ENCODE data around the gene DHX15. TPM values are rescaled to one million over a fixed set of nuclear protein-coding genes. Genes with fewer than 3 reads are reported as not detected.

Gene DHX15
- 100 to 1,000 TPM; 129 to 131 TPM for total RNA-seq
- 10 to 100 TPM; 33.3 to 60.5 TPM for polyA plus RNA-seq

- intact Hi-C loops (cut with micrococcal nuclease): loop anchor here (1.0 to 10.0 kb wide), 5 partner anchors 112 to 790 kb away; partner anchors contain the start of genes ANAPC4, PI4K2B, SEPSECS and ZCCHC4
- no peaks in the 10 kb centered on the region for H3K36me3 ChIP-seq (ENCODE audit: insufficient read depth, low read length)
- H3K9me3 ChIP-seq (ENCODE audit: control insufficient read depth in 1 of 2, low read length in 2 of 2): no peaks in the 10 kb centered on the region
- ChIA-PET POLR2A (ENCODE audit: partially characterized antibody) (interaction anchor here (0.7 to 2.1 kb wide), 13 partner anchors 9 to 1277 kb away, joined by 3 to 15 read pairs (median 4); partner anchors contain the start of genes ANAPC4, SEPSECS and ZCCHC4), CTCF (ENCODE audit: partially characterized antibody) (interaction anchor here (0.8 to 1.3 kb wide), 2 partner anchors 25 to 109 kb away, joined by 3 read pairs; no protein-coding TSS in a partner anchor)
- H3K36me3 Mint-ChIP-seq: peaks cover 0 to 16% of the 10 kb centered on the region in 2 donors
- H3K27ac Mint-ChIP-seq: peak within 1 kb of the TSS; percentile 97 to 100 (median 99)
- H3K4me3 ChIP-seq (ENCODE audit: low read length in 2 of 2): peak within 1 kb of the TSS; percentile 85 to 96
- peaks cover 26 to 48% (median 40%) of the 10 kb centered on the region in 4 donors for H3K4me1 Mint-ChIP-seq
- peaks cover 0 to 9% (median 4%) of the 10 kb centered on the region in 8 donors for H3K9me3 Mint-ChIP-seq
- DNase-seq: peak; percentile 91 to 94 (median 93)
- peaks cover 0 to 3% of the 10 kb centered on the region in 2 donors for H3K27me3 Mint-ChIP-seq
- peak within 1 kb of the TSS; percentile 98 for H3K27ac ChIP-seq (ENCODE audit: low read depth, low read length)
- H3K4me1 ChIP-seq (ENCODE audit: insufficient read depth, low read length): peaks cover 45% of the 10 kb centered on the region
- H3K27me3 ChIP-seq (ENCODE audit: insufficient read depth, low read length): no peaks in the 10 kb centered on the region
- H3K4me3 Mint-ChIP-seq: peak within 1 kb of the TSS; percentile 97 to 100 (median 99)
Observed at GRCh38 chr4:24584211-24584850, at the start of gene DHX15. DHX15 (minus strand) TSS chr4:24584554; CDS start chr4:24584393, 161 bp downstream.

GRCh38 chr4:24632011-24632410 lies 47.7 kb upstream of the DHX15 start:
- DNase-seq: no peak
- peaks cover 8 to 11% of the 10 kb centered on the region in 2 donors for H3K27me3 Mint-ChIP-seq
- ChIA-PET POLR2A (ENCODE audit: partially characterized antibody) (no interaction called here), CTCF (ENCODE audit: partially characterized antibody) (no interaction called here)
- Histone ChIP-seq H3K4me1 (ENCODE audit: insufficient read depth, low read length) (no peaks in the 10 kb centered on the region), H3K4me3 (ENCODE audit: low read length in 2 of 2) (no peak overlapping the region), H3K9me3 (ENCODE audit: control insufficient read depth in 1 of 2, low read length in 2 of 2) (no peaks in the 10 kb centered on the region), H3K27ac (ENCODE audit: low read depth, low read length) (no peak overlapping the region), H3K36me3 (ENCODE audit: insufficient read depth, low read length) (no peaks in the 10 kb centered on the region), H3K27me3 (ENCODE audit: insufficient read depth, low read length) (no peaks in the 10 kb centered on the region)
- peaks cover 0 to 3% (median 0%) of the 10 kb centered on the region in 4 donors for H3K4me1 Mint-ChIP-seq
- no peak overlapping the region for H3K27ac Mint-ChIP-seq
- H3K36me3 Mint-ChIP-seq: no peaks in the 10 kb centered on the region
- H3K4me3 Mint-ChIP-seq: no peak overlapping the region
- H3K9me3 Mint-ChIP-seq: no peaks in the 10 kb centered on the region
- intact Hi-C loops (cut with micrococcal nuclease): no loop called here

GRCh38 chr4:24630937-24631336 lies 46.6 kb upstream of the DHX15 start:
- POLR2A ChIA-PET (ENCODE audit: partially characterized antibody): no interaction called here
- intact Hi-C loops (cut with micrococcal nuclease): no loop called here

DNA sequence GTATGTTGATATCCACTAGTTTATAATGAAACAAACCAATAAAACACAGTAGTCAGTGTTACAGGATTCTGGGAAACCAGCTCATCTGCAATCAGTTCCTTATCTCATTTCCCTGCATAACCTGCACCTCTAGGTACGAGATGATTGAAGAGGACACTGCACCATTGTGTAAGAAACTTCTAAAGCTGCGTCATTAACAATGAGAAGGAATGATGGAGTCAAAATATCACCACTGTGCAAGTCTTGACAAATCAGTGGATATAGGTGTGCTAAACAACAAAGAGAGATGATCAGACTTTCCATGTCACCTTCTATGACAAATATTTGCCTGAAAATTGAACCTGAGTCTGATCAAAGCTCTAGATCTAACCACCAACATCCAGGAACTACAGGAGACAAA lies 40.7 kb upstream of the DHX15 start:
- Mint-ChIP-seq H3K27ac (no peak overlapping the region), H3K4me3 (no peak overlapping the region)

More at GRCh38 chr4:24630937-24631336, 46.6 kb upstream of the DHX15 start:
- CTCF ChIA-PET (ENCODE audit: partially characterized antibody): no interaction called here
- no peak overlapping the region for H3K27ac ChIP-seq (ENCODE audit: low read depth, low read length)
- Mint-ChIP-seq H3K9me3 (no peaks in the 10 kb centered on the region), H3K27ac (no peak overlapping the region), H3K36me3 (no peaks in the 10 kb centered on the region), H3K4me1 (peaks cover 0 to 2% (median 0%) of the 10 kb centered on the region in 4 donors), H3K27me3 (peaks cover 8 to 11% of the 10 kb centered on the region in 2 donors), H3K4me3 (no peak overlapping the region)
- no peaks in the 10 kb centered on the region for H3K36me3 ChIP-seq (ENCODE audit: insufficient read depth, low read length)
- no peaks in the 10 kb centered on the region for H3K27me3 ChIP-seq (ENCODE audit: insufficient read depth, low read length)
- H3K4me1 ChIP-seq (ENCODE audit: insufficient read depth, low read length): no peaks in the 10 kb centered on the region
- DNase-seq: no peak
- H3K4me3 ChIP-seq (ENCODE audit: low read length in 2 of 2): no peak overlapping the region
- no peaks in the 10 kb centered on the region for H3K9me3 ChIP-seq (ENCODE audit: control insufficient read depth in 1 of 2, low read length in 2 of 2)

DNA sequence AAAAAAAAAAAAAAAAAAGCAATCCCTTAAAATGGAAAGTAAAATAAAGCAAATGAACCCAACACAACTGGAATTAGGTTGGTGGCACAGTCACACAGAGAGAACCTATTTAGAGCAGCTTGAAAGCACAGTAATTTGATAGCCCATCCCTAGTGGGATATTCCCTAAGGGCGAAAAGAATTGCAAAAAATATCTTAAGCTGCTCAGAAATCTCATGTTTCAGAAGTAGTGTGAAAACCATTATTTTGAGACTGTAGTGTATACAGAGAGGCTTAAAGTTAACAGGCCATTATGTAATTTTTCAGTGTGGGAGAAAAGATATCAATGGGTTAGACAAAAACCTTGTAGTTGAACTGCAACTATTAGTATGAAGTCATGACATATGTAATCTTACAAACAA lies 40.0 kb upstream of the DHX15 start:
- Histone ChIP-seq H3K4me3 (ENCODE audit: low read length in 2 of 2) (no peak overlapping the region), H3K27ac (ENCODE audit: low read depth, low read length) (no peak overlapping the region), H3K36me3 (ENCODE audit: insufficient read depth, low read length) (no peaks in the 10 kb centered on the region), H3K9me3 (ENCODE audit: control insufficient read depth in 1 of 2, low read length in 2 of 2) (no peaks in the 10 kb centered on the region), H3K27me3 (ENCODE audit: insufficient read depth, low read length) (peaks cover 8% of the 10 kb centered on the region), H3K4me1 (ENCODE audit: insufficient read depth, low read length) (no peaks in the 10 kb centered on the region)
- no peaks in the 10 kb centered on the region for H3K4me1 Mint-ChIP-seq
- H3K9me3 Mint-ChIP-seq: peaks cover 0 to 27% (median 11%) of the 10 kb centered on the region in 8 donors
- no peak for DNase-seq
- POLR2A ChIA-PET (ENCODE audit: partially characterized antibody): no interaction called here
- no peak overlapping the region for H3K27ac Mint-ChIP-seq
- no peak overlapping the region for H3K4me3 Mint-ChIP-seq
- peaks cover 15 to 20% of the 10 kb centered on the region in 2 donors for H3K27me3 Mint-ChIP-seq
- CTCF ChIA-PET (ENCODE audit: partially characterized antibody): no interaction called here
- H3K36me3 Mint-ChIP-seq: peaks cover 0 to 4% of the 10 kb centered on the region in 2 donors
- intact Hi-C loops (cut with micrococcal nuclease): no loop called here

More for the DNA sequence above, 40.7 kb upstream of the DHX15 start:
- ChIA-PET POLR2A (ENCODE audit: partially characterized antibody) (no interaction called here), CTCF (ENCODE audit: partially characterized antibody) (no interaction called here)
- Mint-ChIP-seq H3K36me3 (peaks cover 0 to under 1% of the 10 kb centered on the region in 2 donors), H3K4me1 (no peaks in the 10 kb centered on the region), H3K27me3 (peaks cover 17 to 21% of the 10 kb centered on the region in 2 donors), H3K9me3 (peaks cover 0 to 25% (median 8%) of the 10 kb centered on the region in 8 donors)
- Histone ChIP-seq H3K36me3 (ENCODE audit: insufficient read depth, low read length) (no peaks in the 10 kb centered on the region), H3K4me1 (ENCODE audit: insufficient read depth, low read length) (no peaks in the 10 kb centered on the region), H3K4me3 (ENCODE audit: low read length in 2 of 2) (no peak overlapping the region), H3K9me3 (ENCODE audit: control insufficient read depth in 1 of 2, low read length in 2 of 2) (no peaks in the 10 kb centered on the region), H3K27me3 (ENCODE audit: insufficient read depth, low read length) (peaks cover 8% of the 10 kb centered on the region), H3K27ac (ENCODE audit: low read depth, low read length) (no peak overlapping the region)
- no peak for DNase-seq
- intact Hi-C loops (cut with micrococcal nuclease): no loop called here

GRCh38 chr4:24622146-24622834 lies 37.9 kb upstream of the DHX15 start:
- Histone ChIP-seq H3K27ac (ENCODE audit: low read depth, low read length) (no peak overlapping the region), H3K4me3 (ENCODE audit: low read length in 2 of 2) (no peak overlapping the region), H3K4me1 (ENCODE audit: insufficient read depth, low read length) (no peaks in the 10 kb centered on the region), H3K9me3 (ENCODE audit: control insufficient read depth in 1 of 2, low read length in 2 of 2) (no peaks in the 10 kb centered on the region), H3K36me3 (ENCODE audit: insufficient read depth, low read length) (no peaks in the 10 kb centered on the region), H3K27me3 (ENCODE audit: insufficient read depth, low read length) (peaks cover 8% of the 10 kb centered on the region)
- H3K4me3 Mint-ChIP-seq: no peak overlapping the region
- H3K27me3 Mint-ChIP-seq: peaks cover 9 to 15% of the 10 kb centered on the region in 2 donors
- ChIA-PET POLR2A (ENCODE audit: partially characterized antibody) (no interaction called here), CTCF (ENCODE audit: partially characterized antibody) (no interaction called here)
- H3K4me1 Mint-ChIP-seq: no peaks in the 10 kb centered on the region
- intact Hi-C loops (cut with micrococcal nuclease): no loop called here
- peaks cover 0 to 4% of the 10 kb centered on the region in 2 donors for H3K36me3 Mint-ChIP-seq
- peaks cover 0 to 27% (median 12%) of the 10 kb centered on the region in 8 donors for H3K9me3 Mint-ChIP-seq
- H3K27ac Mint-ChIP-seq: no peak overlapping the region
- no peak for DNase-seq

GRCh38 chr4:24615977-24616376 lies 31.6 kb upstream of the DHX15 start:
- ChIA-PET POLR2A (ENCODE audit: partially characterized antibody) (no interaction called here), CTCF (ENCODE audit: partially characterized antibody) (no interaction called here)
- Mint-ChIP-seq H3K4me1 (no peaks in the 10 kb centered on the region), H3K27ac (no peak overlapping the region), H3K36me3 (peaks cover 0 to 4% of the 10 kb centered on the region in 2 donors), H3K27me3 (peaks cover 0 to 3% of the 10 kb centered on the region in 2 donors), H3K9me3 (peaks cover 0 to 14% (median 8%) of the 10 kb centered on the region in 8 donors), H3K4me3 (no peak overlapping the region)
- peaks cover 2% of the 10 kb centered on the region for H3K27me3 ChIP-seq (ENCODE audit: insufficient read depth, low read length)
- no peak overlapping the region for H3K4me3 ChIP-seq (ENCODE audit: low read length in 2 of 2)
- H3K36me3 ChIP-seq (ENCODE audit: insufficient read depth, low read length): no peaks in the 10 kb centered on the region
- H3K4me1 ChIP-seq (ENCODE audit: insufficient read depth, low read length): no peaks in the 10 kb centered on the region
- DNase-seq: no peak
- intact Hi-C loops (cut with micrococcal nuclease): no loop called here
- H3K27ac ChIP-seq (ENCODE audit: low read depth, low read length): no peak overlapping the region
- no peaks in the 10 kb centered on the region for H3K9me3 ChIP-seq (ENCODE audit: control insufficient read depth in 1 of 2, low read length in 2 of 2)

All from CD4-positive, alpha-beta memory T cell (primary cell).